Smooth muscle cell (in vitro differentiated cells): ENCODE measurements around the gene ERC2. TPM values are rescaled to one million over a fixed set of nuclear protein-coding genes. Genes with fewer than 3 reads are reported as not detected.

ENCODE experiments used
- DNase-seq: peaks from one replicate; lab custom pipeline; 2025; ENCODE audit not compliant: unreplicated experiment; lab: John Stamatoyannopoulos, UW
- H2AFZ ChIP-seq: fragments of 200-600 bp; sonication (generic); 2 replicates; pipeline ENCODE4 v1.6.0; 2016; ENCODE audit warnings: antibody characterized with exemption, low read depth, mild to moderate bottlenecking
- H3F3A ChIP-seq: fragments of 200-600 bp; sonication (generic); 2 replicates; pipeline ENCODE4 v1.6.0; 2017; ENCODE audit warnings: antibody characterized with exemption, low read depth
- H3K27ac ChIP-seq: fragments of 200-600 bp; sonication (generic); 2 replicates; pipeline ENCODE4 v1.5.1; 2016; ENCODE audit warnings: low read depth, mild to moderate bottlenecking
- H3K27me3 ChIP-seq: fragments of 200-600 bp; sonication (generic); 2 replicates; pipeline ENCODE4 v1.6.1; 2016; ENCODE audit warnings: low read depth, mild to moderate bottlenecking
- H3K36me3 ChIP-seq: fragments of 200-600 bp; sonication (generic); 2 replicates; pipeline ENCODE4 v1.5.1; 2016; ENCODE audit warnings: low read depth
- H3K4me1 ChIP-seq: fragments of 200-600 bp; sonication (generic); 2 replicates; pipeline ENCODE4 v1.5.1; 2016; ENCODE audit warnings: low read depth
- H3K4me2 ChIP-seq: fragments of 200-600 bp; sonication (generic); 2 replicates; pipeline ENCODE4 v1.6.0; 2016; ENCODE audit warnings: mild to moderate bottlenecking
- H3K4me3 ChIP-seq: fragments of 200-600 bp; sonication (generic); 2 replicates; pipeline ENCODE4 v1.5.1; 2016; ENCODE audit warnings: mild to moderate bottlenecking
- H3K79me2 ChIP-seq: fragments of 200-600 bp; sonication (generic); 2 replicates; pipeline ENCODE4 v1.6.0; 2016; ENCODE audit warnings: low read depth, mild to moderate bottlenecking
- H3K9ac ChIP-seq: fragments of 200-600 bp; sonication (generic); 2 replicates; pipeline ENCODE4 v1.6.0; 2016; ENCODE audit warnings: low read depth
- H3K9me3 ChIP-seq: fragments of 200-600 bp; sonication (generic); replicated peaks from 2 replicates; pipeline ENCODE4 v1.5.1; 2016; ENCODE audit warnings: low read depth
- H4K20me1 ChIP-seq: fragments of 200-600 bp; sonication (generic); 2 replicates; pipeline ENCODE4 v1.6.0; 2016; ENCODE audit warnings: low read depth
- WGBS: methylation state at CpG from one replicate; pipeline ENCODE4 v1.1.7; 2016; ENCODE audit warnings: low lambda C conversion rate; 5-methylcytosine and 5-hydroxymethylcytosine counted together
- polyA plus RNA-seq: library from polyadenylated mRNA; unstranded; fragments of >200 nt; fragmentation: Nextera tagmentation; extraction: Ambion mirVana; gene quantifications from 2 replicates; pipeline ENCODE4 v1.2.1, GENCODE V29; 2016
- total RNA-seq: library from RNA; depleted of rRNA; stranded (reverse); fragments of >200 nt; gene quantifications from 2 replicates; pipeline ENCODE4 v1.2.3, GENCODE V29; 2014
- TF ChIP-seq, protein P1 (sequence below): fragments of 200-600 bp; sonication (generic); IDR thresholded peaks from 2 replicates; pipeline ENCODE4 v1.5.1; 2017; ENCODE audit warnings: borderline replicate concordance, mild to moderate bottlenecking, antibody characterized with exemption; ENCODE audit not compliant: insufficient read depth, poor library complexity, severe bottlenecking

ERC2 gene
- total and polyA plus RNA-seq, 2 experiments from 2014 or later = 1.1 TPM; not detected in 1

DNA sequence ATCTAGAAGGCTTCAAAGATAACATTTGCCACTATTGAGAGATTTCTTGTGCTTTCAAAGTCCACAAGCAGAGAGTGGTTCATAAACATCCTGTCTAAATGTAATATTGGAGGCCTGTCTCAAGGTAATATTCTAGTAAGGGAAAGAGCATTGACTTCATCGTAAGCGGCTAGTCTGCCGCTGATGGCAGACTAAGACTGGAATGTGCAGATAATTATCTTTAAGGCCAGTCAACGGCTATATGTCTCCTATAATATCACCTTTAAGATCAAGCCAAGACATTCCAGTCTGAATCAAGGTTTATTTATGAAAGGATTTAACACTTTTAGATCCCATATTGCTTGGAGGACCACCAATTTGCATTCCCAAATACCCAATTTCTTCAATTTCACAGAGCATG is 557.0 kb downstream of the ERC2 start:
- no peak for DNase-seq
- Histone ChIP-seq H3K9ac (no peak overlapping the region), H2AFZ (no peak overlapping the region), H3K27me3 (no peaks in the 10 kb centered on the region), H3K4me2 (no peak overlapping the region), H4K20me1 (no peaks in the 10 kb centered on the region), H3F3A (no peaks in the 10 kb centered on the region), H3K79me2 (no peaks in the 10 kb centered on the region), H3K36me3 (no peaks in the 10 kb centered on the region), H3K4me3 (no peak overlapping the region), H3K27ac (no peak overlapping the region), H3K9me3 (no peaks in the 10 kb centered on the region), H3K4me1 (no peaks in the 10 kb centered on the region)
- TF ChIP-seq, protein P1, sequence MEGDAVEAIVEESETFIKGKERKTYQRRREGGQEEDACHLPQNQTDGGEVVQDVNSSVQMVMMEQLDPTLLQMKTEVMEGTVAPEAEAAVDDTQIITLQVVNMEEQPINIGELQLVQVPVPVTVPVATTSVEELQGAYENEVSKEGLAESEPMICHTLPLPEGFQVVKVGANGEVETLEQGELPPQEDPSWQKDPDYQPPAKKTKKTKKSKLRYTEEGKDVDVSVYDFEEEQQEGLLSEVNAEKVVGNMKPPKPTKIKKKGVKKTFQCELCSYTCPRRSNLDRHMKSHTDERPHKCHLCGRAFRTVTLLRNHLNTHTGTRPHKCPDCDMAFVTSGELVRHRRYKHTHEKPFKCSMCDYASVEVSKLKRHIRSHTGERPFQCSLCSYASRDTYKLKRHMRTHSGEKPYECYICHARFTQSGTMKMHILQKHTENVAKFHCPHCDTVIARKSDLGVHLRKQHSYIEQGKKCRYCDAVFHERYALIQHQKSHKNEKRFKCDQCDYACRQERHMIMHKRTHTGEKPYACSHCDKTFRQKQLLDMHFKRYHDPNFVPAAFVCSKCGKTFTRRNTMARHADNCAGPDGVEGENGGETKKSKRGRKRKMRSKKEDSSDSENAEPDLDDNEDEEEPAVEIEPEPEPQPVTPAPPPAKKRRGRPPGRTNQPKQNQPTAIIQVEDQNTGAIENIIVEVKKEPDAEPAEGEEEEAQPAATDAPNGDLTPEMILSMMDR = no peak
- WGBS = 61% methylated on average over 4 of the region's 4 CpGs

DNA sequence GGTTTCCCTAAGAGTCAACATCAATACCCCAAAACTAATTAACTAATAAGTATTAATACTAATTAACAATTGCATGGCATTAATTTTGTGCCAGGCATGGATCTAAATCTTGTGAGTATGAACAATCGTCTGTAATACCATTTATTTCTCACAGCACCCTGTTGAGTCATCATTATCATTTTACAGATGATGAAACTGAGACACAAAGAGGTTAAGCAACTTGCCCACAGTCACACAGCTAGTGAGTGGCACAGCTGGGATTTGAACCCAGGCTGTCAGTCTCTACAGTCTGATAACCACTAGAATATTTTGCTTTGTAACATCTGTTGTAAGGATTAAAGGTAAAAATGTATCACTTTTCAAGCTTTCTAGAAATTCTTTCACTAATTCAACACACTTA is 557.7 kb downstream of the ERC2 start:
- no peaks in the 10 kb centered on the region for H3K79me2 ChIP-seq
- no peaks in the 10 kb centered on the region for H3K4me1 ChIP-seq
- no peak overlapping the region for H3K27ac ChIP-seq
- H3K36me3 ChIP-seq = no peaks in the 10 kb centered on the region
- H3F3A ChIP-seq = no peaks in the 10 kb centered on the region
- H3K27me3 ChIP-seq = no peaks in the 10 kb centered on the region
- no peak overlapping the region for H2AFZ ChIP-seq
- TF ChIP-seq, protein P1 = no peak
- DNase-seq = no peak
- no peak overlapping the region for H3K9ac ChIP-seq
- 78% methylated on average over 1 of the region's 1 CpG for WGBS
- H3K4me2 ChIP-seq = no peak overlapping the region
- H3K9me3 ChIP-seq = no peaks in the 10 kb centered on the region
- H3K4me3 ChIP-seq = no peak overlapping the region
- H4K20me1 ChIP-seq = no peaks in the 10 kb centered on the region

DNA sequence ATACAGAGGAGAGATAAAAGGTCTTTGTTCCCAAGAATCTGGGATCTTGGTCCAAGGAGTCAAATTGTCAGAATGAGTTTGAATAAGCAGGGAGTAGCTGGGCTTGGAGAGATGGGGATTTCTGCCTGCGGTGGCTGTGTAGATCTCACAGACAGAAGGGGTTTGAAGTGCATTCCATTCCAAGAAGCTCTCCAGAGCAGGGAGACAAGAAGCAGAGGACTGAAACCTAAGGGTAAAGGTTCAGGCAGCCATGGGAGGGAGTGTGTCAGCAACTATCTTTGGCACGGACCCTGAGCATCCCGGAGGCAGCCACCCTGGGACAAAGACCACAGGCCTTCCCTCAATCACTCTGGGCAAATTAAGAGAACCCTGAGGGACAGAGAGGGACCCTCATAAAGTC is 558.9 kb downstream of the ERC2 start:
- H4K20me1 ChIP-seq = no peaks in the 10 kb centered on the region
- TF ChIP-seq, protein P1 = no peak
- H3F3A ChIP-seq = no peaks in the 10 kb centered on the region
- H3K27me3 ChIP-seq = no peaks in the 10 kb centered on the region
- H2AFZ ChIP-seq = no peak overlapping the region
- no peaks in the 10 kb centered on the region for H3K36me3 ChIP-seq
- no peak overlapping the region for H3K9ac ChIP-seq
- no peaks in the 10 kb centered on the region for H3K4me1 ChIP-seq
- no peaks in the 10 kb centered on the region for H3K79me2 ChIP-seq
- no peak overlapping the region for H3K4me2 ChIP-seq
- no peak overlapping the region for H3K27ac ChIP-seq
- no peaks in the 10 kb centered on the region for H3K9me3 ChIP-seq
- DNase-seq = no peak
- 77% methylated on average over 3 of the region's 3 CpGs for WGBS
- H3K4me3 ChIP-seq = no peak overlapping the region

DNA sequence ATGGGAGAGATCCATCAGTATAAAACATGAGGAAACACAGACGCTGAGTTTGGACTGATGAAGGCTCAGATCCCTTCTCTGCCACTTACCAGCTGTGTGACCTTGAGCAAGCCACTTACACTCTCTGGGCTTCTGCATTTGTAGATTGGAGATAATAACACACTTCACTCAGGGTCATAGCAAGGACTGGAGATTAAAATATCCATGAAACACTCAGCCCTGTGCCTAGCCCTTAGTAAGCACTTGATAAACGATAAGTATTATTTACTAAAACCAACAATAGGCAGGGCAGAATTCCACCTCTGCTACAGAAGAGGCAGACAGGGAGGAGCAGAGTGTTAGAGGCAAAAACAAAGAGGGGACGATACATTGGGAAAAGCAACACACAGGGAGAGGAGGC is 560.7 kb downstream of the ERC2 start:
- no peaks in the 10 kb centered on the region for H3K79me2 ChIP-seq
- TF ChIP-seq, protein P1 = no peak
- no peaks in the 10 kb centered on the region for H3F3A ChIP-seq
- no peak overlapping the region for H3K4me2 ChIP-seq
- no peaks in the 10 kb centered on the region for H3K9me3 ChIP-seq
- H3K27me3 ChIP-seq = peaks cover 2% of the 10 kb centered on the region
- no peaks in the 10 kb centered on the region for H4K20me1 ChIP-seq
- 83% methylated on average over 3 of the region's 3 CpGs for WGBS
- H3K36me3 ChIP-seq = no peaks in the 10 kb centered on the region
- no peak for DNase-seq
- no peak overlapping the region for H3K4me3 ChIP-seq
- no peak overlapping the region for H2AFZ ChIP-seq
- H3K27ac ChIP-seq = no peak overlapping the region
- H3K4me1 ChIP-seq = no peaks in the 10 kb centered on the region
- H3K9ac ChIP-seq = no peak overlapping the region
